ENCODE results near the gene FAM53A.

- TF ChIP-seq ZBTB8A (CRISPR knock-in tag; IDR thresholded peaks at IDR 0.05; ENCODE audit: borderline replicate concordance, low read depth) (no peak), ZNF318 (CRISPR knock-in tag; IDR thresholded peaks at IDR 0.05) (no peak), ZNF274 (CRISPR knock-in tag; IDR thresholded peaks at IDR 0.05) (no peak), SRSF9 (IDR thresholded peaks at IDR 0.05; ENCODE audit: borderline replicate concordance, insufficient read depth, low read depth, low read length, poor library complexity, severe bottlenecking) (no peak), ZNF629 (CRISPR knock-in tag; conservative IDR thresholded peaks at IDR 0.05) (no peak), CBX2 (IDR thresholded peaks at IDR 0.05; ENCODE audit: low read depth, low read length) (no peak), CBX2 (CRISPR knock-in tag; IDR thresholded peaks at IDR 0.05; ENCODE audit: low read depth) (no peak)
Observed at GRCh38 chr4:1593458-1593857, 90.7 kb downstream of the FAM53A start.

Measured in HepG2 (cell line).